Endothelial cell of umbilical vein (primary cell): Measurements from ENCODE around the gene GAA. TPM values are rescaled to one million over a fixed set of nuclear protein-coding genes. Genes with fewer than 3 reads are reported as not detected.

Source experiments
- BruUV-seq: library from RNA; stranded (reverse); fragments of 400-500 nt; replicated peaks from 2 replicates; lab custom pipeline; 2021; lab: Mats Ljungman, UMichigan
- CTCF ChIA-PET: fragments of 300-600, 350-600 bp; sonication (Branson Sonifier 250); formaldehyde crosslinking; loops from one replicate; lab custom pipeline; 2021; ENCODE audit warnings: antibody characterized with exemption, inconsistent platforms; lab: Charles Lee
- POLR2A ChIA-PET: fragments of 300-600, 350-600 bp; sonication (Branson Sonifier 250); formaldehyde crosslinking; loops from one replicate; lab custom pipeline; 2021; ENCODE audit warnings: antibody characterized with exemption, inconsistent platforms; lab: Charles Lee
- DNase-seq: peaks from one replicate; pipeline ENCODE4 v3.0.0-alpha.2; 2011; ENCODE audit warnings: low read depth, low spot score
- FAIRE-seq: peaks from 2 replicates; lab custom pipeline; 2011; peaks lifted over from hg19 to GRCh38; lab: Jason Lieb, UNC
- H2AFZ ChIP-seq: 2 replicates; pipeline ENCODE4 v1.6.0; 2012; ENCODE audit warnings: low read depth, low read length, control low read depth, inconsistent platforms
- H3K27ac ChIP-seq: 2 replicates; pipeline ENCODE4 v1.5.1; 2011; ENCODE audit warnings: low read depth, mild to moderate bottlenecking, control low read depth, low read length, moderate library complexity; ENCODE audit not compliant: insufficient read depth
- H3K27me3 ChIP-seq, 2 experiments: 2 replicates each; pipeline versions ENCODE4 v1.6.0 to v1.6.1; 2011; ENCODE audit warnings: low read length in 2 of 2, mixed read lengths in 1 of 2; ENCODE audit not compliant: control insufficient read depth in 2 of 2, insufficient read depth in 2 of 2
- H3K36me3 ChIP-seq, 2 experiments: 2 replicates in 1 of 2; 3 replicates in 1 of 2; pipeline ENCODE4 v1.5.1; 2011; ENCODE audit warnings: low read length in 2 of 2, mild to moderate bottlenecking in 1 of 2, moderate library complexity in 1 of 2; ENCODE audit not compliant: control insufficient read depth in 2 of 2, insufficient read depth in 2 of 2; ENCODE audit errors: extremely low read depth in 1 of 2
- H3K4me1 ChIP-seq: 3 replicates; pipeline ENCODE4 v1.5.1; 2011; ENCODE audit warnings: mild to moderate bottlenecking, low read length; ENCODE audit not compliant: control insufficient read depth, insufficient read depth; ENCODE audit errors: extremely low read depth
- H3K4me2 ChIP-seq: 2 replicates; pipeline ENCODE4 v1.6.1; 2011; ENCODE audit warnings: low read length, control low read depth, mixed read lengths; ENCODE audit not compliant: insufficient read depth
- H3K4me3 ChIP-seq, 3 experiments: fragments of 200-600 bp in 1 of 3; sonication (generic), shearing (Covaris generic) in 1 of 3; replicated peaks in 1 of 3; 2 replicates each; pipeline ENCODE4 v1.5.1; 2011 to 2016; ENCODE audit warnings: control low read depth in 3 of 3, low read length in 3 of 3, mild to moderate bottlenecking in 2 of 3, inconsistent platforms in 1 of 3, low read depth in 1 of 3, moderate library complexity in 1 of 3; ENCODE audit not compliant: insufficient read depth in 1 of 3
- H3K79me2 ChIP-seq: 2 replicates; pipeline ENCODE4 v1.6.0; 2012; ENCODE audit warnings: low read length, inconsistent platforms; ENCODE audit not compliant: control insufficient read depth, insufficient read depth
- H3K9ac ChIP-seq: replicated peaks from 2 replicates; pipeline ENCODE3; 2011; ENCODE audit warnings: low read length, control low read depth; ENCODE audit not compliant: insufficient read depth; ENCODE audit errors: extremely low read depth
- H3K9me1 ChIP-seq: replicated peaks from 3 replicates; pipeline ENCODE4 v1.6.0; 2011; ENCODE audit warnings: mild to moderate bottlenecking, low read length; ENCODE audit not compliant: control insufficient read depth, insufficient read depth; ENCODE audit errors: extremely low read depth
- H3K9me3 ChIP-seq: replicated peaks from 2 replicates; pipeline ENCODE4 v1.5.1; 2012; ENCODE audit warnings: low read length, inconsistent platforms; ENCODE audit not compliant: control insufficient read depth, insufficient read depth
- H4K20me1 ChIP-seq: replicated peaks from 2 replicates; pipeline ENCODE3; 2011; ENCODE audit warnings: mild to moderate bottlenecking, low read length; ENCODE audit not compliant: control insufficient read depth, insufficient read depth; ENCODE audit errors: extremely low read depth
- CTCF ChIP-seq, 2 donors: IDR thresholded peaks; 1 replicate in 1 of 2; 2 replicates in 1 of 2; pipeline ENCODE4 v1.5.1; 2011; ENCODE audit warnings: low read length in 2 of 2, mild to moderate bottlenecking in 2 of 2, moderate library complexity in 2 of 2, control low read depth in 1 of 2, inconsistent platforms in 1 of 2, low read depth in 1 of 2; ENCODE audit not compliant: insufficient read depth in 1 of 2; ENCODE audit errors: extremely low read depth in 1 of 2
- EZH2 ChIP-seq: IDR thresholded peaks from 2 replicates; pipeline ENCODE4 v1.6.1; 2012; ENCODE audit warnings: borderline replicate concordance, low read depth, mild to moderate bottlenecking, moderate library complexity, low read length, inconsistent platforms; ENCODE audit not compliant: severe bottlenecking
- FOS ChIP-seq: IDR thresholded peaks from 2 replicates; pipeline ENCODE4 v1.6.1; 2011; ENCODE audit warnings: mild to moderate bottlenecking, low read length, moderate library complexity, borderline replicate concordance; ENCODE audit not compliant: insufficient read depth
- GATA2 ChIP-seq: IDR thresholded peaks from 2 replicates; pipeline ENCODE4 v1.7.0; 2011; ENCODE audit warnings: low read depth, mild to moderate bottlenecking, moderate library complexity, mixed read lengths, low read length; ENCODE audit not compliant: insufficient read length, insufficient read depth
- JUN ChIP-seq: IDR thresholded peaks from 2 replicates; pipeline ENCODE4 v1.6.1; 2011; ENCODE audit warnings: borderline replicate concordance, low read depth; ENCODE audit not compliant: insufficient read length, insufficient read depth
- MAX ChIP-seq: IDR thresholded peaks from 2 replicates; pipeline ENCODE4 v1.6.1; 2011; ENCODE audit not compliant: insufficient read depth, insufficient read length
- MYC ChIP-seq: IDR thresholded peaks from one replicate; pipeline ENCODE4 v1.6.1; 2011; ENCODE audit warnings: mild to moderate bottlenecking, low read depth, low read length
- POLR2A ChIP-seq: IDR thresholded peaks from 2 replicates; pipeline ENCODE4 v1.6.1; 2012; ENCODE audit warnings: low read depth, mild to moderate bottlenecking, control low read depth, low read length
- POLR2AphosphoS5 ChIP-seq: IDR thresholded peaks from 2 replicates; pipeline ENCODE4 v1.6.1; 2012; ENCODE audit warnings: low read depth, mild to moderate bottlenecking, control low read depth, low read length, moderate library complexity; ENCODE audit not compliant: insufficient read depth
- dilution Hi-C: fragments of 300-500 bp; cut with MboI; formaldehyde crosslinking; loops from one replicate; pipeline ENCODE4 v1.15.0; 2019; ENCODE audit warnings: low sequenced_read_pairs; ENCODE audit not compliant: extremely low pct_ligation_motif_present
- intact Hi-C: fragments of 100-400 bp; cut with micrococcal nuclease; formaldehyde crosslinking; loops from one replicate; pipeline ENCODE4 v1.10.0; 2022
- polyA plus RNA-seq, 4 experiments: library from polyadenylated mRNA; depleted of rRNA in 3 of 4; stranded (reverse) in 3 of 4; unstranded in 1 of 4; fragments of >200 nt; gene quantifications; 2 replicates each; pipeline versions ENCODE4 v1.2.1 to v1.2.3, GENCODE V29; 2011 to 2012; ENCODE audit warnings: missing spikeins in 1 of 4
- total RNA-seq: library from RNA; stranded (reverse); gene quantifications from 2 replicates; pipeline ENCODE4 v1.2.3, GENCODE V29; 2021

GAA gene
- total and polyA plus RNA-seq, 2 donors (not counting 3 experiments of a cell fraction or from before 2014, with no cell fraction given) = 26.3 to 49.7 TPM

- Histone ChIP-seq H3K4me1 (no peaks in the 10 kb centered on the region), H3K27ac (no peak overlapping the region), H2AFZ (no peak overlapping the region), H3K27me3 (no peaks in the 10 kb centered on the region), H3K4me2 (no peak overlapping the region), H3K9me1 (no peaks in the 10 kb centered on the region), H3K36me3 (no peaks in the 10 kb centered on the region), H3K79me2 (no peaks in the 10 kb centered on the region), H3K9ac (no peak overlapping the region), H4K20me1 (no peaks in the 10 kb centered on the region), H3K4me3 (no peak overlapping the region), H3K9me3 (no peaks in the 10 kb centered on the region)
- TF ChIP-seq GATA2 = no peak
- no peak for TF ChIP-seq POLR2A
- TF ChIP-seq CTCF (IDR thresholded peaks at IDR 0.05; ENCODE audit: extremely low read depth in 1 of 2, insufficient read depth in 1 of 2, low read depth in 1 of 2, low read length in 2 of 2) = no peak
- TF ChIP-seq JUN = no peak
- no peak for TF ChIP-seq MYC
- TF ChIP-seq MAX = no peak
- no peak for TF ChIP-seq EZH2
- TF ChIP-seq POLR2AphosphoS5 = no peak
- TF ChIP-seq FOS = no peak
- DNase-seq (no peak), FAIRE-seq (no peak)
- no TSS peak for BruUV-seq
- dilution Hi-C loops (no loop called here), intact Hi-C loops (no loop called here)
- CTCF ChIA-PET = interaction anchor here (0.6 to 1.0 kb wide), 2 partner anchors 10 to 61 kb away, joined by 3 to 5 read pairs; partner anchors contain the start of gene GAA
- POLR2A ChIA-PET = no interaction called here
These were observed 9.7 kb downstream of the GAA start for GRCh38 chr17:80110927-80111701.
